GM12878 (cell line): ENCODE results near the gene VTI1A. TPM values are rescaled to one million over a fixed set of nuclear protein-coding genes. Genes with fewer than 3 reads are reported as not detected.

ENCODE experiments used
- ATAC-seq: fragments of 200-7000 bp; cut with Tn5 transposase; 3 replicates; pipeline ENCODE4 v1.9.1; 2020; ENCODE audit warnings: mild to moderate bottlenecking, moderate library complexity
- BruUV-seq: library from RNA; stranded (reverse); fragments of 400-500 nt; replicated peaks from 2 replicates; lab custom pipeline; 2021; lab: Mats Ljungman, UMichigan
- CTCF ChIA-PET: fragments of 300-600 bp; sonication (Branson Sonifier 250); formaldehyde crosslinking; extraction: SDS; loops from one replicate; lab custom pipeline; 2021; ENCODE audit warnings: inconsistent platforms; lab: Yijun Ruan, JAX
- POLR2A ChIA-PET: fragments of 350-600 bp; formaldehyde crosslinking; extraction: SDS; loops from one replicate; lab custom pipeline; 2021; ENCODE audit warnings: inconsistent platforms; lab: Charles Lee
- RAD21 ChIA-PET: fragments of 300-600 bp; sonication (Branson Sonifier 250); formaldehyde crosslinking; loops from one replicate; lab custom pipeline; 2023; ENCODE audit warnings: antibody characterized with exemption; ENCODE audit not compliant: unreplicated experiment; lab: Charles Lee
- SMC1A ChIA-PET: fragments of 300-600 bp; sonication (Branson Sonifier 250); formaldehyde crosslinking; loops from one replicate; lab custom pipeline; 2023; ENCODE audit not compliant: unreplicated experiment, uncharacterized antibody; lab: Charles Lee
- DNase-seq: peaks from one replicate; pipeline ENCODE4 v3.0.0-alpha.2; 2011; ENCODE audit warnings: low read depth, low spot score
- FAIRE-seq: peaks from 3 replicates; lab custom pipeline; 2011; peaks lifted over from hg19 to GRCh38; lab: Jason Lieb, UNC
- H2AFZ ChIP-seq: 2 replicates; pipeline ENCODE4 v1.6.0; 2011; ENCODE audit warnings: low read depth, low read length, control low read depth; ENCODE audit not compliant: control insufficient read depth
- H3K27ac ChIP-seq: 2 replicates; pipeline ENCODE4 v1.5.1; 2011; ENCODE audit warnings: control low read depth; ENCODE audit not compliant: control insufficient read depth, insufficient read depth
- H3K27me3 ChIP-seq, 2 experiments: replicated peaks in 1 of 2; 2 replicates each; pipeline versions ENCODE4 v1.6.0 to v1.6.1; 2011; ENCODE audit warnings: low read length in 1 of 2; ENCODE audit not compliant: control insufficient read depth in 2 of 2, insufficient read depth in 2 of 2
- H3K36me3 ChIP-seq, 2 experiments: 2 replicates each; pipeline ENCODE4 v1.5.1; 2011; ENCODE audit warnings: low read length in 1 of 2; ENCODE audit not compliant: control insufficient read depth in 2 of 2, insufficient read depth in 2 of 2
- H3K4me1 ChIP-seq: 2 replicates; pipeline ENCODE4 v1.6.1; 2011; ENCODE audit warnings: mild to moderate bottlenecking, low read length, moderate library complexity, mixed read lengths; ENCODE audit not compliant: control insufficient read depth, insufficient read depth
- H3K4me2 ChIP-seq: 2 replicates; pipeline ENCODE4 v1.6.0; 2011; ENCODE audit warnings: control low read depth; ENCODE audit not compliant: control insufficient read depth, insufficient read depth
- H3K4me3 ChIP-seq: fragments of 200-600 bp; sonication (generic); 2 replicates; pipeline ENCODE4 v1.5.1; 2016
- H3K79me2 ChIP-seq: 2 replicates; pipeline ENCODE4 v1.6.0; 2011; ENCODE audit warnings: low read length; ENCODE audit not compliant: control insufficient read depth, insufficient read depth
- H3K9ac ChIP-seq: 2 replicates; pipeline ENCODE4 v1.8.0; 2011; ENCODE audit warnings: low read length, control low read depth, mixed read lengths; ENCODE audit not compliant: control insufficient read depth, insufficient read depth
- H3K9me3 ChIP-seq: replicated peaks from 3 replicates; pipeline ENCODE4 v1.5.1; 2011; ENCODE audit warnings: mild to moderate bottlenecking, low read length; ENCODE audit not compliant: control insufficient read depth, insufficient read depth
- H4K20me1 ChIP-seq: 2 replicates; pipeline ENCODE4 v1.6.0; 2011; ENCODE audit not compliant: control insufficient read depth, insufficient read depth
- BCL11A ChIP-seq: IDR thresholded peaks from 2 replicates; pipeline ENCODE4 v1.6.1; 2011; ENCODE audit warnings: low read depth, low read length
- BHLHE40 ChIP-seq, 2 experiments: fragments of 450-650 bp in 1 of 2; IDR thresholded peaks; 2 replicates each; pipeline ENCODE4 v1.6.1; 2011 to 2017; ENCODE audit warnings: low read depth in 2 of 2, borderline replicate concordance in 1 of 2, improper control_type of control experiment in 1 of 2, low read length in 1 of 2, mild to moderate bottlenecking in 1 of 2
- CEBPZ ChIP-seq: fragments of 150-350 bp; IDR thresholded peaks from 2 replicates; pipeline ENCODE4 v1.6.1; 2016; ENCODE audit warnings: low read depth, low read length
- E2F8 ChIP-seq: fragments of 450-650 bp; IDR thresholded peaks from 2 replicates; pipeline ENCODE4 v1.6.1; 2018; ENCODE audit warnings: mild to moderate bottlenecking, low read depth, moderate library complexity; ENCODE audit not compliant: partially characterized antibody
- HDAC6 ChIP-seq: fragments of 200-600 bp; sonication (generic); IDR thresholded peaks from one replicate; pipeline ENCODE4 v1.8.0; 2017; ENCODE audit warnings: antibody characterized with exemption; ENCODE audit not compliant: unreplicated experiment
- IKZF2 ChIP-seq, 2 experiments: fragments of 450-650 bp; IDR thresholded peaks; 2 replicates each; pipeline ENCODE4 v1.6.1; 2017; ENCODE audit warnings: mild to moderate bottlenecking in 2 of 2, moderate library complexity in 2 of 2
- IRF4 ChIP-seq: IDR thresholded peaks from 2 replicates; pipeline ENCODE4 v1.6.1; 2011; ENCODE audit warnings: low read depth, low read length
- IRF5 ChIP-seq: fragments of 450-650 bp; IDR thresholded peaks from 2 replicates; pipeline ENCODE4 v1.6.1; 2017; ENCODE audit warnings: borderline replicate concordance
- KLF5 ChIP-seq: fragments of 450-650 bp; IDR thresholded peaks from 2 replicates; pipeline ENCODE4 v1.6.1; 2014; ENCODE audit warnings: mild to moderate bottlenecking; ENCODE audit not compliant: partially characterized antibody
- MYC ChIP-seq: IDR thresholded peaks from 2 replicates; pipeline ENCODE4 v1.6.1; 2011; ENCODE audit warnings: mild to moderate bottlenecking, low read length, moderate library complexity, inconsistent platforms; ENCODE audit not compliant: insufficient read depth, insufficient replicate concordance, insufficient read length, severe bottlenecking
- USF1 ChIP-seq: IDR thresholded peaks from 2 replicates; pipeline ENCODE4 v1.6.1; 2011; ENCODE audit warnings: borderline replicate concordance, low read depth, mild to moderate bottlenecking, moderate library complexity, mixed read lengths, low read length; ENCODE audit not compliant: insufficient read depth; ENCODE audit errors: extremely low read length
- WGBS: methylation state at CpG from one replicate; pipeline ENCODE4 v1.1.6; 2016; ENCODE audit warnings: low lambda C conversion rate; ENCODE audit not compliant: insufficient replicate concordance, insufficient coverage; ENCODE audit errors: missing lambda C conversion rate; 5-methylcytosine and 5-hydroxymethylcytosine counted together
- in situ Hi-C: fragments of 300-500 bp; cut with MboI; formaldehyde crosslinking; loops from 9 replicates; pipeline ENCODE4 v1.14.3; 2018; ENCODE audit warnings: mixed read lengths
- intact Hi-C: fragments of 100-400 bp; cut with micrococcal nuclease; formaldehyde crosslinking; loops from one replicate; pipeline ENCODE4 v1.14.2; 2022; ENCODE audit not compliant: unreplicated experiment
- polyA plus RNA-seq, 11 experiments: library from polyadenylated mRNA; depleted of rRNA in 4 of 11; unstranded in 6 of 11; stranded (reverse) in 5 of 11; fragments of >200 nt; fragmentation: Nextera tagmentation in 4 of 11; fragmentation: Illumina TruSeq in 1 of 11; extraction: Ambion mirVana in 4 of 11; extraction: Trizol in 1 of 11; gene quantifications; 1 replicate in 1 of 11; 2 replicates in 10 of 11; pipeline versions ENCODE4 v1.2.1 to v1.2.3, GENCODE V29; 2011 to 2016; ENCODE audit warnings: inconsistent platforms in 2 of 11, missing spikeins in 2 of 11, low read depth in 1 of 11
- total RNA-seq, 4 experiments: library from RNA; depleted of rRNA in 3 of 4; stranded (reverse); fragments of >200 nt in 3 of 4; fragmentation: Illumina TruSeq in 1 of 4; extraction: Trizol in 1 of 4; gene quantifications; 2 replicates each; pipeline versions ENCODE4 v1.2.1 to v1.2.3, GENCODE V29; 2013 to 2021

The VTI1A gene
- total and polyA plus RNA-seq, 10 of the 15 experiments (the other 5 are each of a cell fraction or from before 2014, with no cell fraction given) = 12.4 to 43.2 (median 27.5) TPM

- TF ChIP-seq BCL11A = no peak
- TF ChIP-seq USF1 = no peak
- no peak for TF ChIP-seq E2F8
- no peak for TF ChIP-seq IRF4
- no peak for TF ChIP-seq BHLHE40 (IDR thresholded peaks at IDR 0.05; ENCODE audit: borderline replicate concordance in 1 of 2, low read depth in 2 of 2, low read length in 1 of 2)
- no peak for TF ChIP-seq IRF5
- TF ChIP-seq MYC = no peak
- no peak for TF ChIP-seq HDAC6
- TF ChIP-seq CEBPZ = no peak
- TF ChIP-seq IKZF2 (IDR thresholded peaks at IDR 0.05) = no peak
- TF ChIP-seq KLF5 = no peak
- DNase-seq = no peak
- H3K4me3 ChIP-seq = no peak overlapping the region
- no peaks in the 10 kb centered on the region for H3K27me3 ChIP-seq
- 88% methylated on average over 1 of the region's 1 CpG for WGBS
- RAD21 ChIA-PET = no interaction called here
- no peaks in the 10 kb centered on the region for H3K36me3 ChIP-seq
- H3K4me2 ChIP-seq = no peak overlapping the region
- intact Hi-C loops (no loop called here), in situ Hi-C loops (no loop called here)
- POLR2A ChIA-PET = no interaction called here
- H3K4me1 ChIP-seq = no peaks in the 10 kb centered on the region
- no peak overlapping the region for H2AFZ ChIP-seq
- BruUV-seq = no TSS peak
- no peaks in the 10 kb centered on the region for H3K79me2 ChIP-seq
- no peak overlapping the region for H3K27ac ChIP-seq
- H4K20me1 ChIP-seq = no peaks in the 10 kb centered on the region
- CTCF ChIA-PET = interaction anchor here (0.6 kb wide), 1 partner anchor 241 kb away, joined by 3 read pairs; no protein-coding TSS in a partner anchor
- H3K9ac ChIP-seq = no peak overlapping the region
- no peaks in the 10 kb centered on the region for H3K9me3 ChIP-seq
- SMC1A ChIA-PET = no interaction called here
- FAIRE-seq = no peak
- ATAC-seq = no peak
Observed at GRCh38 chr10:112655722-112656121, 208.7 kb downstream of the VTI1A start.
